GM23248 (cell line): ENCODE data around the gene CBR3.

ENCODE experiments used
- EZH2 ChIP-seq: fragments of 200-600 bp; sonication (generic); IDR thresholded peaks from 2 replicates; pipeline ENCODE4 v1.6.1; 2018; ENCODE audit warnings: antibody characterized with exemption, mild to moderate bottlenecking; ENCODE audit not compliant: insufficient read depth, poor library complexity, severe bottlenecking
- EZH2phosphoT487 ChIP-seq: fragments of 200-600 bp; sonication (generic); IDR thresholded peaks from 2 replicates; pipeline ENCODE4 v1.6.1; 2018; ENCODE audit warnings: antibody characterized with exemption, moderate library complexity, mild to moderate bottlenecking, low read depth; ENCODE audit not compliant: insufficient read depth

DNA sequence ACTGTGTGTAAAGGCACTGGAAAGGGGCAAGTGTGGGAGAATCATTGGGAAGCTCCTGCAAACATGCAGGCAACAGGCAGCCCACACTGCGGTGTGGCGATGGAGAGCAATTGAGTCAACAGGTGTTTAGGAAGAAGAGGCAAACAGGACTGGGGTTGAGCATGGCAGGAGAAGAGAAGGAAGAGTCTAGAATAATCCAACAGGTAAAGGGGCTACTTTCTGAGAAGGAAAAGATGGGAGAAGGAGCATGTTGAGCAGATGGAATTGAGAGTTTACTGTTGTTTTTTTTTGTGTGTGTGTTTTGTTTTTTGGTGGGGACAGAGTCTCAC lies 25.9 kb downstream of the CBR3 start:
- TF ChIP-seq EZH2phosphoT487 (no peak), EZH2 (no peak)
